HepG2 (cell line): ENCODE measurements around the gene PRSS2. TPM values are rescaled to one million over a fixed set of nuclear protein-coding genes. Genes with fewer than 3 reads are reported as not detected.

Experiments used
- ATAC-seq: fragments of 200-7000 bp; cut with Tn5 transposase; 3 replicates; pipeline ENCODE4 v1.9.1; 2020; ENCODE audit warnings: mild to moderate bottlenecking, moderate library complexity
- BruUV-seq: library from RNA; stranded (reverse); fragments of 400-500 nt; replicated peaks from 2 replicates; lab custom pipeline; 2021; lab: Mats Ljungman, UMichigan
- CTCF ChIA-PET: fragments of 300-600 bp; formaldehyde crosslinking; extraction: SDS; loops from one replicate; lab custom pipeline; 2021; ENCODE audit warnings: low total read pairs, inconsistent platforms, low intra/inter-chr PET ratio; lab: Yijun Ruan, JAX
- POLR2A ChIA-PET: fragments of 350-600 bp; sonication (Branson Sonifier 250); formaldehyde crosslinking; loops from one replicate; lab custom pipeline; 2020; ENCODE audit warnings: antibody characterized with exemption, inconsistent platforms; lab: Yijun Ruan, JAX
- DNase-seq: peaks from one replicate; pipeline ENCODE4 v3.0.0-alpha.2; 2015; ENCODE audit warnings: low spot score
- FAIRE-seq: peaks from 3 replicates; lab custom pipeline; 2011; peaks lifted over from hg19 to GRCh38; lab: Jason Lieb, UNC
- H2AFZ ChIP-seq: one replicate; pipeline ENCODE4 v1.6.1; 2011; ENCODE audit warnings: low read length, inconsistent platforms
- H3K27ac ChIP-seq: fragments of 300-600 bp; 3 replicates; pipeline ENCODE4 v1.8.0; 2011; ENCODE audit warnings: mixed run types, mild to moderate bottlenecking, mixed read lengths, low read length, inconsistent platforms; ENCODE audit not compliant: insufficient read depth; ENCODE audit errors: extremely low read length
- H3K27me3 ChIP-seq, 2 experiments: fragments of 200-600 bp in 1 of 2; 2 replicates in 1 of 2; 3 replicates in 1 of 2; pipeline versions ENCODE4 v1.6.0 to v1.8.0; 2011; ENCODE audit warnings: low read length in 2 of 2, mild to moderate bottlenecking in 2 of 2, moderate library complexity in 2 of 2, inconsistent platforms in 1 of 2; ENCODE audit not compliant: insufficient read depth in 2 of 2, control insufficient read depth in 1 of 2
- H3K36me3 ChIP-seq, 2 experiments: fragments of 200-600 bp in 1 of 2; replicated peaks in 1 of 2; 2 replicates in 1 of 2; 3 replicates in 1 of 2; pipeline versions ENCODE4 v1.5.1 to v1.8.0; 2011; ENCODE audit warnings: low read length in 2 of 2, inconsistent platforms in 1 of 2; ENCODE audit not compliant: insufficient read depth in 2 of 2, control insufficient read depth in 1 of 2
- H3K4me1 ChIP-seq: 2 replicates; pipeline ENCODE4 v1.5.1; 2012; ENCODE audit warnings: low read length, inconsistent platforms; ENCODE audit not compliant: insufficient read depth
- H3K4me2 ChIP-seq: 2 replicates; pipeline ENCODE4 v1.6.0; 2011; ENCODE audit warnings: low read depth, low read length, inconsistent platforms
- H3K4me3 ChIP-seq, 3 experiments: fragments of 200-600 bp in 1 of 3; sonication (generic), shearing (Covaris generic) in 1 of 3; replicated peaks in 1 of 3; 2 replicates each; pipeline ENCODE4 v1.5.1; 2011 to 2016; ENCODE audit warnings: low read length in 3 of 3, inconsistent platforms in 2 of 3, low read depth in 2 of 3, mild to moderate bottlenecking in 2 of 3, control low read depth in 1 of 3, mixed read lengths in 1 of 3; ENCODE audit not compliant: insufficient read depth in 1 of 3
- H3K79me2 ChIP-seq: one replicate; pipeline ENCODE4 v1.6.1; 2011; ENCODE audit warnings: low read length, inconsistent platforms; ENCODE audit not compliant: insufficient read depth
- H3K9ac ChIP-seq: 2 replicates; pipeline ENCODE4 v1.6.0; 2011; ENCODE audit warnings: mild to moderate bottlenecking, low read depth, low read length, inconsistent platforms; ENCODE audit not compliant: insufficient read depth
- H3K9me3 ChIP-seq: 2 replicates; pipeline ENCODE4 v1.5.1; 2012; ENCODE audit warnings: mild to moderate bottlenecking, low read length
- H4K20me1 ChIP-seq: 2 replicates; pipeline ENCODE4 v1.6.0; 2011; ENCODE audit warnings: inconsistent platforms, mild to moderate bottlenecking, low read length, moderate library complexity; ENCODE audit not compliant: insufficient read depth
- ATF3 ChIP-seq: sonication (generic); formaldehyde crosslinking; IDR thresholded peaks from 2 replicates; pipeline ENCODE4 v1.4.0; 2020; ENCODE audit warnings: missing genetic modification reagents
- BCL6 ChIP-seq: IDR thresholded peaks from 2 replicates; pipeline ENCODE4 v1.6.1; 2016; ENCODE audit warnings: missing genetic modification reagents, missing compliant biosample characterization
- EED ChIP-seq: sonication (generic); formaldehyde crosslinking; IDR thresholded peaks from 2 replicates; pipeline ENCODE4 v1.5.0; 2020; ENCODE audit warnings: mild to moderate bottlenecking, missing genetic modification reagents
- HDAC2 ChIP-seq: sonication (generic); formaldehyde crosslinking; IDR thresholded peaks from 2 replicates; pipeline ENCODE4 v1.4.0; 2020; ENCODE audit warnings: missing genetic modification reagents
- NFRKB ChIP-seq: fragments of 450-650 bp; IDR thresholded peaks from 2 replicates; pipeline ENCODE4 v1.6.1; 2017
- NFYC ChIP-seq: IDR thresholded peaks from 2 replicates; pipeline ENCODE4 v1.6.1; 2016; ENCODE audit warnings: missing genetic modification reagents, missing compliant biosample characterization
- NKX3-1 ChIP-seq: sonication (generic); formaldehyde crosslinking; IDR thresholded peaks from 2 replicates; pipeline ENCODE4 v1.5.0; 2020; ENCODE audit warnings: missing genetic modification reagents
- SP2 ChIP-seq: sonication (generic); formaldehyde crosslinking; IDR thresholded peaks from 2 replicates; pipeline ENCODE4 v1.5.1; 2020; ENCODE audit warnings: mild to moderate bottlenecking, missing genetic modification reagents
- ZNF331 ChIP-seq: sonication (generic); formaldehyde crosslinking; IDR thresholded peaks from 2 replicates; pipeline ENCODE4 v1.4.0; 2020; ENCODE audit warnings: missing genetic modification reagents
- ZNF446 ChIP-seq: sonication (generic); formaldehyde crosslinking; IDR thresholded peaks from 2 replicates; pipeline ENCODE4 v1.5.0; 2020; ENCODE audit warnings: mild to moderate bottlenecking, missing genetic modification reagents
- ZNF841 ChIP-seq: sonication (generic); formaldehyde crosslinking; IDR thresholded peaks from 2 replicates; pipeline ENCODE4 v1.8.1; 2023; ENCODE audit warnings: missing genetic modification reagents, borderline replicate concordance
- WGBS: methylation state at CpG from one replicate; pipeline ENCODE4 v1.1.6; 2017; ENCODE audit warnings: low lambda C conversion rate; 5-methylcytosine and 5-hydroxymethylcytosine counted together
- in situ Hi-C: cut with HindIII; loops from 2 replicates; pipeline ENCODE4 v1.10.0; 2017; ENCODE audit warnings: low pct_unique_long_range_greater_than_20kb; ENCODE audit not compliant: extremely low pct_ligation_motif_present
- intact Hi-C: fragments of 100-400 bp; cut with micrococcal nuclease; formaldehyde crosslinking; loops from one replicate; pipeline ENCODE4 v1.10.0; 2022; ENCODE audit not compliant: unreplicated experiment
- polyA plus RNA-seq, 8 experiments: library from polyadenylated mRNA; depleted of rRNA in 3 of 8; stranded (reverse) in 7 of 8; unstranded in 1 of 8; fragments of >200 nt; fragmentation: Illumina TruSeq in 4 of 8; extraction: Trizol in 4 of 8; gene quantifications; 2 replicates each; pipeline versions ENCODE4 v1.2.1 to v1.2.3, GENCODE V29; 2011 to 2016; ENCODE audit warnings: low read depth in 4 of 8, missing spikeins in 1 of 8, mixed read lengths in 1 of 8; ENCODE audit not compliant: insufficient read depth in 1 of 8
- total RNA-seq, 5 experiments: library from RNA; depleted of rRNA; stranded (reverse); fragments of >200 nt; fragmentation: Illumina TruSeq; extraction: Trizol; gene quantifications; 2 replicates each; pipeline ENCODE4 v1.2.3, GENCODE V29; 2016; ENCODE audit warnings: low read depth in 1 of 5
- TF ChIP-seq, protein P1 (sequence below): sonication (generic); formaldehyde crosslinking; IDR thresholded peaks from 2 replicates; pipeline ENCODE4 v1.4.0; 2020; ENCODE audit warnings: missing genetic modification reagents
- TF ChIP-seq, protein P2 (sequence below): sonication (generic); formaldehyde crosslinking; conservative IDR thresholded peaks from 2 replicates; pipeline ENCODE4 v1.8.0; 2022; ENCODE audit warnings: low read depth, missing genetic modification reagents
- TF ChIP-seq, protein P3 (sequence below): sonication (generic); formaldehyde crosslinking; IDR thresholded peaks from 2 replicates; pipeline ENCODE4 v1.8.1; 2023; ENCODE audit warnings: mild to moderate bottlenecking, missing genetic modification reagents

The PRSS2 gene
- total and polyA plus RNA-seq, 2 of the 13 experiments (the other 11 are each of a cell fraction or from before 2014, with no cell fraction given): not detected

GRCh38 chr7:142812437-142813215, 41.9 kb downstream of the PRSS2 start:
- no peak for TF ChIP-seq ZNF841
- no peak for TF ChIP-seq ATF3 (CRISPR knock-in tag)
- TF ChIP-seq NFRKB: no peak
- TF ChIP-seq, protein P1, sequence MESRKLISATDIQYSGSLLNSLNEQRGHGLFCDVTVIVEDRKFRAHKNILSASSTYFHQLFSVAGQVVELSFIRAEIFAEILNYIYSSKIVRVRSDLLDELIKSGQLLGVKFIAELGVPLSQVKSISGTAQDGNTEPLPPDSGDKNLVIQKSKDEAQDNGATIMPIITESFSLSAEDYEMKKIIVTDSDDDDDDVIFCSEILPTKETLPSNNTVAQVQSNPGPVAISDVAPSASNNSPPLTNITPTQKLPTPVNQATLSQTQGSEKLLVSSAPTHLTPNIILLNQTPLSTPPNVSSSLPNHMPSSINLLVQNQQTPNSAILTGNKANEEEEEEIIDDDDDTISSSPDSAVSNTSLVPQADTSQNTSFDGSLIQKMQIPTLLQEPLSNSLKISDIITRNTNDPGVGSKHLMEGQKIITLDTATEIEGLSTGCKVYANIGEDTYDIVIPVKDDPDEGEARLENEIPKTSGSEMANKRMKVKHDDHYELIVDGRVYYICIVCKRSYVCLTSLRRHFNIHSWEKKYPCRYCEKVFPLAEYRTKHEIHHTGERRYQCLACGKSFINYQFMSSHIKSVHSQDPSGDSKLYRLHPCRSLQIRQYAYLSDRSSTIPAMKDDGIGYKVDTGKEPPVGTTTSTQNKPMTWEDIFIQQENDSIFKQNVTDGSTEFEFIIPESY (CRISPR knock-in tag): no peak
- TF ChIP-seq, protein P2, sequence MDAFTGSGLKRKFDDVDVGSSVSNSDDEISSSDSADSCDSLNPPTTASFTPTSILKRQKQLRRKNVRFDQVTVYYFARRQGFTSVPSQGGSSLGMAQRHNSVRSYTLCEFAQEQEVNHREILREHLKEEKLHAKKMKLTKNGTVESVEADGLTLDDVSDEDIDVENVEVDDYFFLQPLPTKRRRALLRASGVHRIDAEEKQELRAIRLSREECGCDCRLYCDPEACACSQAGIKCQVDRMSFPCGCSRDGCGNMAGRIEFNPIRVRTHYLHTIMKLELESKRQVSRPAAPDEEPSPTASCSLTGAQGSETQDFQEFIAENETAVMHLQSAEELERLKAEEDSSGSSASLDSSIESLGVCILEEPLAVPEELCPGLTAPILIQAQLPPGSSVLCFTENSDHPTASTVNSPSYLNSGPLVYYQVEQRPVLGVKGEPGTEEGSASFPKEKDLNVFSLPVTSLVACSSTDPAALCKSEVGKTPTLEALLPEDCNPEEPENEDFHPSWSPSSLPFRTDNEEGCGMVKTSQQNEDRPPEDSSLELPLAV (CRISPR knock-in tag): no peak
- TF ChIP-seq, protein P3, sequence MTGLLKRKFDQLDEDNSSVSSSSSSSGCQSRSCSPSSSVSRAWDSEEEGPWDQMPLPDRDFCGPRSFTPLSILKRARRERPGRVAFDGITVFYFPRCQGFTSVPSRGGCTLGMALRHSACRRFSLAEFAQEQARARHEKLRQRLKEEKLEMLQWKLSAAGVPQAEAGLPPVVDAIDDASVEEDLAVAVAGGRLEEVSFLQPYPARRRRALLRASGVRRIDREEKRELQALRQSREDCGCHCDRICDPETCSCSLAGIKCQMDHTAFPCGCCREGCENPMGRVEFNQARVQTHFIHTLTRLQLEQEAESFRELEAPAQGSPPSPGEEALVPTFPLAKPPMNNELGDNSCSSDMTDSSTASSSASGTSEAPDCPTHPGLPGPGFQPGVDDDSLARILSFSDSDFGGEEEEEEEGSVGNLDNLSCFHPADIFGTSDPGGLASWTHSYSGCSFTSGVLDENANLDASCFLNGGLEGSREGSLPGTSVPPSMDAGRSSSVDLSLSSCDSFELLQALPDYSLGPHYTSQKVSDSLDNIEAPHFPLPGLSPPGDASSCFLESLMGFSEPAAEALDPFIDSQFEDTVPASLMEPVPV (CRISPR knock-in tag): no peak
- no peak for TF ChIP-seq SP2 (CRISPR knock-in tag)
- TF ChIP-seq BCL6 (CRISPR knock-in tag): no peak
- TF ChIP-seq HDAC2 (CRISPR knock-in tag): no peak
- TF ChIP-seq NKX3-1 (CRISPR knock-in tag): no peak
- TF ChIP-seq ZNF446 (CRISPR knock-in tag): no peak
- no peak for TF ChIP-seq NFYC (CRISPR knock-in tag)
- no peak for TF ChIP-seq ZNF331 (CRISPR knock-in tag)
- no peak for TF ChIP-seq EED (CRISPR knock-in tag)
- Histone ChIP-seq H4K20me1 (no peaks in the 10 kb centered on the region), H3K9ac (no peak overlapping the region), H3K4me3 (no peak overlapping the region), H3K27ac (no peak overlapping the region), H3K4me1 (no peaks in the 10 kb centered on the region), H3K36me3 (no peaks in the 10 kb centered on the region), H3K27me3 (no peaks in the 10 kb centered on the region), H3K4me2 (no peak overlapping the region), H2AFZ (no peak overlapping the region), H3K79me2 (no peaks in the 10 kb centered on the region), H3K9me3 (no peaks in the 10 kb centered on the region)
- DNase-seq (no peak), FAIRE-seq (no peak), ATAC-seq (no peak)
- ChIA-PET POLR2A (no interaction called here), CTCF (no interaction called here)
- intact Hi-C loops: loop anchor here (5.0 kb wide), 1 partner anchor 1390 kb away; no protein-coding TSS in a partner anchor
- WGBS: 33% methylated on average over 3 of the region's 7 CpGs
- BruUV-seq: no TSS peak
- in situ Hi-C loops: no loop called here
